PC-9 (cell line): ENCODE data around the gene ZNFX1. TPM values are rescaled to one million over a fixed set of nuclear protein-coding genes. Genes with fewer than 3 reads are reported as not detected.

ENCODE experiments used
- BruUV-seq: library from RNA; stranded (reverse); fragments of 400-500 nt; replicated peaks from 2 replicates; lab custom pipeline; 2021; lab: Mats Ljungman, UMichigan
- CTCF ChIA-PET: fragments of 300-600 bp; sonication (Branson Sonifier 250); formaldehyde crosslinking; loops from one replicate; lab custom pipeline; 2022; ENCODE audit warnings: antibody characterized with exemption; lab: Charles Lee
- POLR2A ChIA-PET: fragments of 300-600 bp; sonication (Branson Sonifier 250); formaldehyde crosslinking; loops from one replicate; lab custom pipeline; 2022; ENCODE audit warnings: antibody characterized with exemption; ENCODE audit not compliant: unreplicated experiment; lab: Charles Lee
- DNase-seq, 2 experiments: peaks; one replicate each; pipeline versions ENCODE4 v3.0.0 to v3.0.0-alpha.2; 2015 to 2022; ENCODE audit warnings: mixed read lengths in 1 of 2
- H2AFZ ChIP-seq: fragments of 200-600 bp; sonication (generic); 2 replicates; pipeline ENCODE4 v1.8.1; 2017; ENCODE audit warnings: antibody characterized with exemption
- H3F3A ChIP-seq: fragments of 200-600 bp; sonication (generic); 2 replicates; pipeline ENCODE4 v1.8.1; 2017; ENCODE audit warnings: antibody characterized with exemption, mild to moderate bottlenecking, low read depth; ENCODE audit not compliant: insufficient read depth
- H3K27ac ChIP-seq: fragments of 200-600 bp; sonication (generic); 2 replicates; pipeline ENCODE4 v1.6.1; 2016; ENCODE audit warnings: mixed run types
- H3K27me3 ChIP-seq: fragments of 200-600 bp; sonication (generic); 2 replicates; pipeline ENCODE4 v1.6.1; 2016; ENCODE audit warnings: low read depth, mixed run types; ENCODE audit not compliant: insufficient read depth
- H3K36me3 ChIP-seq: fragments of 200-600 bp; sonication (generic); 2 replicates; pipeline ENCODE4 v1.6.1; 2016; ENCODE audit warnings: low read depth, mixed run types
- H3K4me1 ChIP-seq: fragments of 200-600 bp; sonication (generic); replicated peaks from 2 replicates; pipeline ENCODE4 v1.6.1; 2016; ENCODE audit warnings: mixed run types; ENCODE audit not compliant: insufficient read depth
- H3K4me2 ChIP-seq: fragments of 200-600 bp; sonication (generic); 2 replicates; pipeline ENCODE4 v1.6.1; 2017; ENCODE audit warnings: mixed run types
- H3K4me3 ChIP-seq: fragments of 200-600 bp; sonication (generic); 2 replicates; pipeline ENCODE4 v1.6.1; 2016; ENCODE audit warnings: mixed run types
- H3K79me2 ChIP-seq: fragments of 200-600 bp; sonication (generic); 2 replicates; pipeline ENCODE4 v1.6.1; 2017; ENCODE audit warnings: low read depth, mixed run types
- H3K9me2 ChIP-seq: fragments of 200-600 bp; sonication (generic); 2 replicates; pipeline ENCODE4 v1.8.1; 2017; ENCODE audit warnings: mild to moderate bottlenecking; ENCODE audit not compliant: insufficient read depth
- H3K9me3 ChIP-seq: fragments of 200-600 bp; sonication (generic); 2 replicates; pipeline ENCODE4 v1.8.1; 2016; ENCODE audit warnings: low read depth; ENCODE audit not compliant: insufficient read depth
- H4K20me1 ChIP-seq: fragments of 200-600 bp; sonication (generic); 2 replicates; pipeline ENCODE4 v1.8.1; 2017; ENCODE audit not compliant: insufficient read depth
- EZH2 ChIP-seq: fragments of 200-600 bp; sonication (generic); IDR thresholded peaks from 2 replicates; pipeline ENCODE4 v1.8.0; 2017; ENCODE audit warnings: antibody characterized with exemption, low read depth
- intact Hi-C: fragments of 100-400 bp; cut with micrococcal nuclease; formaldehyde crosslinking; loops from one replicate; pipeline ENCODE4 v1.10.0; 2022; ENCODE audit not compliant: unreplicated experiment
- total RNA-seq: library from RNA; stranded (reverse); gene quantifications from 2 replicates; pipeline ENCODE4 v1.2.3, GENCODE V29; 2021
- TF ChIP-seq, protein P1 (sequence below): fragments of 200-600 bp; sonication (generic); conservative IDR thresholded peaks from 2 replicates; pipeline ENCODE4 v1.6.1; 2017; ENCODE audit warnings: mixed run types, antibody characterized with exemption, mild to moderate bottlenecking, moderate library complexity

Gene ZNFX1
- total RNA-seq, 1 experiment from 2014 or later, result 29.7 TPM

DNA sequence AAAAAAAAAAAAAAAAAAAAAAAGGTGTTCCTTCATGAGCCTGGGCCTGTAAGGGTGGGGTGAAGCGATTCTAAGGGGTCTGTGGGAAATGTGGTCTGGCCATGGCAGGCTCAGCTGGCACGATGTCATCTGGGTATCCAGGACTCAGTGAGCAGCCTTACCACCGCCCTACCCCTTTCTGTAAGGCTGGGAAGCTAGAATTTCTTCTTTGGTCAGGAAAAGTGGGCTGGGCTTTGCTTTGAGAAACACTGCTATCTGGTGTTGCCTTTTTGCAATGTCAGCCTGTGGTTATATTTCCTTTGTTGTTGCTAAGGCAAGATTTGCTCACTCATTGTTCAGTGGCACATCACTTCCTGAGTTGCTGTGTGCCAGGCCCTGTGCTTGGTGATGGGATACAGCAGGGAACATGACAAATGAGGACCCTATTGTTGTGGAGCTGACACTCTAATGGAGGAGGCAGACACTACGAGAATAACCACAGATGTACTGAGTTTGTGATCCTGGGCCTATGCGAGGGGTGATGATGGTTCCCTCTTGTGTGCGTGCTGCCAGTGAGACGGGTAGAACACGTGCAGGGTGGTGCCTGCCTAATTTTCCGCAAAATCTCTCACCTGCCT is 45.9 kb upstream of the ZNFX1 start:
- Histone ChIP-seq H3K36me3 (no peaks in the 10 kb centered on the region), H3K9me2 (no peaks in the 10 kb centered on the region), H3K4me3 (no peak overlapping the region), H2AFZ (no peak overlapping the region), H3F3A (peaks cover 4% of the 10 kb centered on the region; the same call in 1 of the 2 replicates), H3K27ac (no peak overlapping the region), H3K9me3 (no peaks in the 10 kb centered on the region), H3K27me3 (peaks cover 27% of the 10 kb centered on the region), H3K4me1 (no peaks in the 10 kb centered on the region), H3K79me2 (no peaks in the 10 kb centered on the region), H4K20me1 (no peaks in the 10 kb centered on the region), H3K4me2 (no peak overlapping the region)
- no TSS peak for BruUV-seq
- intact Hi-C loops, result loop anchor here (1.0 kb wide), 3 partner anchors 45 to 190 kb away; partner anchors contain the start of gene ZNFX1
- DNase-seq, result peak; percentile 58 to 66
- ChIA-PET CTCF (interaction anchor here (0.6 to 1.2 kb wide), 3 partner anchors 51 to 80 kb away, joined by 3 to 12 read pairs (median 6); no protein-coding TSS in a partner anchor), POLR2A (interaction anchor here (1.0 kb wide), 1 partner anchor 17 kb away, joined by 8 read pairs; no protein-coding TSS in a partner anchor)
- no peak for TF ChIP-seq EZH2
- TF ChIP-seq, protein P1, sequence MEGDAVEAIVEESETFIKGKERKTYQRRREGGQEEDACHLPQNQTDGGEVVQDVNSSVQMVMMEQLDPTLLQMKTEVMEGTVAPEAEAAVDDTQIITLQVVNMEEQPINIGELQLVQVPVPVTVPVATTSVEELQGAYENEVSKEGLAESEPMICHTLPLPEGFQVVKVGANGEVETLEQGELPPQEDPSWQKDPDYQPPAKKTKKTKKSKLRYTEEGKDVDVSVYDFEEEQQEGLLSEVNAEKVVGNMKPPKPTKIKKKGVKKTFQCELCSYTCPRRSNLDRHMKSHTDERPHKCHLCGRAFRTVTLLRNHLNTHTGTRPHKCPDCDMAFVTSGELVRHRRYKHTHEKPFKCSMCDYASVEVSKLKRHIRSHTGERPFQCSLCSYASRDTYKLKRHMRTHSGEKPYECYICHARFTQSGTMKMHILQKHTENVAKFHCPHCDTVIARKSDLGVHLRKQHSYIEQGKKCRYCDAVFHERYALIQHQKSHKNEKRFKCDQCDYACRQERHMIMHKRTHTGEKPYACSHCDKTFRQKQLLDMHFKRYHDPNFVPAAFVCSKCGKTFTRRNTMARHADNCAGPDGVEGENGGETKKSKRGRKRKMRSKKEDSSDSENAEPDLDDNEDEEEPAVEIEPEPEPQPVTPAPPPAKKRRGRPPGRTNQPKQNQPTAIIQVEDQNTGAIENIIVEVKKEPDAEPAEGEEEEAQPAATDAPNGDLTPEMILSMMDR, result peak; percentile 48; the same call in 1 of the 2 replicates

DNA sequence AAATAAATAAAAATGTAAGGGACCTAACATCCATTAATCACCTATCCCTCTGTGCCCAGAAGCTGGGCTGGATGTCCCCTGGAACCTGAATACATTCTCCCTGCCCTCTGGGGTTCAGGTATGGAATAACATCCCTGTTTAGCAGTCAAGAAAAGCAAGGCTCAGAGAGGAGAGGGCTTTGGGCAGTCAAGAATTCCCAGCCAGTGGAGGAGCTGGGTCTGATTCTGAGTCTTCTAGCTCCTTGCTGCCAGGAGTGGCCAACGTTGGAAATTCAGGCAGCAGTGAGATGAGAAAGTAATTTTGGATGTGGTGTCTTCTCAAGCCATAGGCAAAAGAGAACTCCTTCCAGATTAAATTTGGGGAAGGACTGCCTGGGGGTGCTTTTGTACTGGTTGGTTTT is 42.6 kb upstream of the ZNFX1 start:
- no peaks in the 10 kb centered on the region for H3K79me2 ChIP-seq
- no peaks in the 10 kb centered on the region for H4K20me1 ChIP-seq
- H2AFZ ChIP-seq, result no peak overlapping the region
- TF ChIP-seq EZH2, result no peak
- TF ChIP-seq, protein P1, result peak; percentile 71
- H3K9me3 ChIP-seq, result no peaks in the 10 kb centered on the region
- intact Hi-C loops, result no loop called here
- DNase-seq, result peak; percentile 48 to 64
- no peaks in the 10 kb centered on the region for H3K4me1 ChIP-seq
- H3K27me3 ChIP-seq, result peaks cover 5% of the 10 kb centered on the region
- H3K4me3 ChIP-seq, result no peak overlapping the region
- BruUV-seq, result no TSS peak
- no peak overlapping the region for H3K4me2 ChIP-seq
- ChIA-PET CTCF (interaction anchor here (0.6 to 3.0 kb wide), 6 partner anchors 44 to 1130 kb away, joined by 3 to 12 read pairs (median 4); no protein-coding TSS in a partner anchor), POLR2A (interaction anchor here (0.6 kb wide), 2 partner anchors 16 to 33 kb away, joined by 4 to 6 read pairs; no protein-coding TSS in a partner anchor)
- H3F3A ChIP-seq, result peaks cover 4% of the 10 kb centered on the region; the same call in 1 of the 2 replicates
- no peaks in the 10 kb centered on the region for H3K9me2 ChIP-seq
- no peak overlapping the region for H3K27ac ChIP-seq
- H3K36me3 ChIP-seq, result no peaks in the 10 kb centered on the region

DNA sequence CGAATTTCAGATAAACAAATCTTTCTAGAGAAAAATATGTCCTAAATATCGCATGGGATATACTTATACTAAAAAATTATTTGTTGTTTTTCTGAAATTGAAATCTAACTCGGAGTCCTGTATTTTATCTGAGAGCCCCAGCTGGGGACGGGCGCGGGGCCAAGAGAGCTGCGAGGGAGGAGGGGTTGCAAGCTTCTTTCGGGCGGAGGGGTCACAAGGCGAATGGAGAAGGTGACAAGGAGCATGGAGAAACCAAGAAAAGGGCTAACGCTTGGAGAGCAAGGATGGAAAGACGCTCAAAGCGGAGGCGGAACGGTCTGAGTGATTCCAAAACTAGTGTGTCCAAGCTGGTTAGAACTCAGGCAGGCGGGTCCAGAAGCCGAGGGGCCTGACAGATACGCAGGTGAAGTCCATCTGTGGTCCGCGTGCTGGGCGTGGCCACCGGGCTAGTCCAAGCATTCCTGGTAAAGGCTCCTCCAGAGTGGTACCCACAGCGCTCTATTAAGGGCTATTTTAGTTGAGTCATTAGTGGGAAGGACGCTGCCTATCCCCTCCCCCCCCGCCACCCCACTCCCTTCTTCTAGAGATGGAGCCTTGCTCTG is 41.5 kb upstream of the ZNFX1 start:
- Histone ChIP-seq H3K36me3 (no peaks in the 10 kb centered on the region), H3K4me2 (no peak overlapping the region), H3K9me2 (no peaks in the 10 kb centered on the region), H3K27ac (no peak overlapping the region), H3K9me3 (no peaks in the 10 kb centered on the region), H3K79me2 (no peaks in the 10 kb centered on the region), H3K4me1 (no peaks in the 10 kb centered on the region), H2AFZ (no peak overlapping the region), H4K20me1 (no peaks in the 10 kb centered on the region), H3K4me3 (no peak overlapping the region), H3F3A (peaks cover 4% of the 10 kb centered on the region; the same call in 1 of the 2 replicates), H3K27me3 (peaks cover 2% of the 10 kb centered on the region; the same call in 1 of the 2 replicates)
- no peak for DNase-seq
- POLR2A ChIA-PET, result interaction anchor here (0.6 to 1.3 kb wide), 3 partner anchors 28 to 100 kb away, joined by 3 to 10 read pairs (median 5); partner anchors contain the start of gene DDX27
- intact Hi-C loops, result no loop called here
- TF ChIP-seq, protein P1, result no peak
- TF ChIP-seq EZH2, result no peak
- BruUV-seq, result no TSS peak
- CTCF ChIA-PET, result interaction anchor here (0.5 to 1.4 kb wide), 2 partner anchors 43 to 378 kb away, joined by 4 to 9 read pairs; no protein-coding TSS in a partner anchor
